Loucy (cell line): ENCODE data around the gene PDE3B.

Source experiments
- CTCF ChIP-seq: fragments of 200-600 bp; sonication (generic); conservative IDR thresholded peaks from 2 replicates; pipeline ENCODE4 v1.5.1; 2014; ENCODE audit warnings: mild to moderate bottlenecking, antibody characterized with exemption, low read length
- EZH2phosphoT487 ChIP-seq: fragments of 200-600 bp; IDR thresholded peaks from 2 replicates; pipeline ENCODE4 v1.6.1; 2018; ENCODE audit warnings: antibody characterized with exemption, mild to moderate bottlenecking, moderate library complexity, borderline replicate concordance

GRCh38 chr11:14764179-14764578 lies 120.6 kb downstream of the PDE3B start:
- TF ChIP-seq CTCF (no peak), EZH2phosphoT487 (no peak)
